ENCODE measurements around the gene RGS1.

RGS1 gene

GRCh38 chr1:192608671-192609070 lies 33.1 kb downstream of the RGS1 start:
- H3K4me3 ChIP-seq (ENCODE audit: low read depth, low read length) = no peak overlapping the region
- no peak for TF ChIP-seq CTCF (IDR thresholded peaks at IDR 0.05; ENCODE audit: borderline replicate concordance, insufficient read depth, low read depth, low read length)

- no peak overlapping the region for H3K4me3 ChIP-seq (ENCODE audit: low read depth, low read length)
- no peak for TF ChIP-seq CTCF (IDR thresholded peaks at IDR 0.05; ENCODE audit: borderline replicate concordance, insufficient read depth, low read depth, low read length)
Observed at GRCh38 chr1:192609110-192610079, 33.8 kb downstream of the RGS1 start.

- no peak overlapping the region for H3K4me3 ChIP-seq (ENCODE audit: low read depth, low read length)
Observed at GRCh38 chr1:192610112-192610889, 34.7 kb downstream of the RGS1 start.

GRCh38 chr1:192615055-192615454 lies 39.5 kb downstream of the RGS1 start:
- no peak for TF ChIP-seq CTCF (IDR thresholded peaks at IDR 0.05; ENCODE audit: borderline replicate concordance, insufficient read depth, low read depth, low read length)
- H3K4me3 ChIP-seq (ENCODE audit: low read depth, low read length) = no peak overlapping the region

More at GRCh38 chr1:192610112-192610889, 34.7 kb downstream of the RGS1 start:
- no peak for TF ChIP-seq CTCF (IDR thresholded peaks at IDR 0.05; ENCODE audit: borderline replicate concordance, insufficient read depth, low read depth, low read length)

- H3K4me3 ChIP-seq (ENCODE audit: low read depth, low read length) = no peak overlapping the region
- TF ChIP-seq CTCF (IDR thresholded peaks at IDR 0.05; ENCODE audit: borderline replicate concordance, insufficient read depth, low read depth, low read length) = no peak
Observed at GRCh38 chr1:192620071-192620635, 44.6 kb downstream of the RGS1 start.

GRCh38 chr1:192626366-192627179 lies 51.0 kb downstream of the RGS1 start:
- H3K4me3 ChIP-seq (ENCODE audit: low read depth, low read length) = no peak overlapping the region
- TF ChIP-seq CTCF (IDR thresholded peaks at IDR 0.05; ENCODE audit: borderline replicate concordance, insufficient read depth, low read depth, low read length) = no peak

Data from GM12875 (cell line).